Right cardiac atrium (tissue), 5 donors: Measurements from ENCODE around the gene IGF1R. TPM values are rescaled to one million over a fixed set of nuclear protein-coding genes. Genes with fewer than 3 reads are reported as not detected.

Source experiments
- ATAC-seq, 2 donors: fragments of 200-7000 bp; cut with Tn5 transposase; one replicate each; pipeline versions ENCODE4 v1.8.0 to v1.9.1; 2020; ENCODE audit warnings: moderate library complexity in 2 of 2, mild to moderate bottlenecking in 1 of 2
- DNase-seq, 3 donors: peaks; one replicate each; pipeline ENCODE4 v3.0.0-alpha.2; 2020
- H3K27ac ChIP-seq: one replicate; pipeline ENCODE4 v1.5.1; 2013; ENCODE audit warnings: mild to moderate bottlenecking, low read length, control low read depth, moderate library complexity
- H3K27me3 ChIP-seq: one replicate; pipeline ENCODE4 v1.6.1; 2013; ENCODE audit not compliant: control insufficient read depth, insufficient read depth
- H3K4me1 ChIP-seq: one replicate; pipeline ENCODE4 v1.6.1; 2013; ENCODE audit warnings: low read length; ENCODE audit not compliant: control insufficient read depth, insufficient read depth
- H3K4me3 ChIP-seq: one replicate; pipeline ENCODE4 v1.5.1; 2013; ENCODE audit warnings: low read length, control low read depth
- H3K9me3 ChIP-seq: one replicate; pipeline ENCODE4 v1.6.1; 2013; ENCODE audit warnings: low read length; ENCODE audit not compliant: control insufficient read depth
- WGBS: extraction: QIAGEN DNeasy Blood & Tissue Kit; methylation state at CpG from one replicate; pipeline ENCODE4 v1.1.7; 2013; 5-methylcytosine and 5-hydroxymethylcytosine counted together
- intact Hi-C, 4 donors: fragments of 100-400 bp; cut with DNase I; formaldehyde crosslinking; loops; one replicate each; pipeline versions ENCODE4 v1.11.0 to v1.14.0; 2022 to 2023
- polyA plus RNA-seq: library from polyadenylated mRNA; stranded (reverse); fragments of 200-250 nt; gene quantifications from one replicate; pipeline ENCODE4 v1.2.3, GENCODE V29; 2013
- total RNA-seq, 4 donors: library from RNA; stranded (reverse); fragmentation: NEBNext Ultra II Directional; extraction: Animal tissue kit (Norgen Biotek cat#: 25700); gene quantifications; one replicate each; pipeline ENCODE4 v1.2.1, GENCODE V29; 2021
- donor health status: healthy with polysubstance abuse.
- donor health status: DM: no; HTN: yes; CAD: no.
- donor health status: DM: no; HTN: no; CAD: no.
- donor health status: DM: no; HTN: yes; CAD: no; lungs with severe emphysema.
- donor health status: DM: yes; HTN: yes; CAD: no.

The IGF1R gene
- total and polyA plus RNA-seq, 5 donors = 9.0 to 52.3 (median 34.4) TPM

DNA sequence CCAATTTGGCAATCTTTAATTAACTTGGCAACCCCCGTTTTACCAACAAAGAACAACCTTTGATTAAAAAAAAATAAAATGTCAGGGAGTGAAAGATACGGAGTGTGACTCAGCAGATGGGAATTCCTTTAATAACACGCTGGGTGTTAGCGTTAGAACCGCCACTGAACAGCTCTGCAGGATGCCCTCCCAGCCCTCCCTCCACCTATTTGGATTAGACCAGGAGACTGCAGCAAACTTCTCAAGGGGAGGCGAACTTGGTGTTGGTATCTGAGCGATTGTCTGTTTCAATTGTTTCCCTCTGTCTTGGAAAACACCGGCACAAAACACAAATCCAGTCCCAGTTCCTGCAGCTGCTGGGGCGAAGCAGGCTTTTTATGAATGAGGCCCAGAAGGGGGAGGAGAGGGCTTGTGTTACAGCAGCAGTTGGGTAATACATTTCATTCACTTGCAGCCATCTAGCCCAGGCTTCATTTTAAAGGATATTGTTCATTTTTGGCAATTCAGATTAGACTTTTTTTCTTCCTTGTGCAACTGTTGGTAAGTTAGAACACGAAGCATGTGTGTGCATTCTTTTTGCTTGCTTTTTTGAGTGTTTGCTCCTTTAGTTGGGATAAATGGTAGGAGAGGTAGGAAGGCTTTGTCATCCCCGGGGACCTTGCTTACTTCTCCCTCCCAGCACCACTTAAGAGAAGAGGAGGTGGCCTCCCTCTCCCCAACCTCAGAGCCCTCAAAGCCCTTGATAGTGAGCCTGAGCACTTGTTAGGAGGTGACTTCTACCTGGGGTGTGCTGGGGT, 152.3 kb downstream of the IGF1R start:
- intact Hi-C loops = no loop called here
- ATAC-seq (peak; percentile 88 to 96), DNase-seq (peak; percentile 56 to 76 (median 60))
- Histone ChIP-seq H3K4me3 (peak overlapping the region; percentile 13), H3K9me3 (no peaks in the 10 kb centered on the region), H3K4me1 (peaks cover 18% of the 10 kb centered on the region), H3K27me3 (no peaks in the 10 kb centered on the region), H3K27ac (peak overlapping the region; percentile 84)
- WGBS = 9% methylated on average over 11 of the region's 11 CpGs

DNA sequence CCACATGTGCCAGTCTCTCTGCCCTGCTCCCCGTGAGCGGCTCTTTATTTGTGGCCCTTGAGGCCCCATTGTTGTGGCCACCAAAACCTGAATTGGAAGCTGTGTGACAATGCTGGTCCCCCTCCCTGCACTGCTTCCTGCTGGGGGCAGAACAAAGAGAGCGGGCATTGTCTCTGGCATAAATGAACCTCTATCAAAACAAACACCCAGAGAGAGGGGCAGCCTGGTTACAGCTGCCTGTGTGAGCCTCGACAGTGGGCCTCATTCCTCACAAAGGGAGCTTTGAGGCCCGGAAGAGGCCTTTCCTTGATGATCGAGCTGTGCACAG, 152.9 kb downstream of the IGF1R start:
- Histone ChIP-seq H3K27me3 (no peaks in the 10 kb centered on the region), H3K4me3 (no peak overlapping the region), H3K4me1 (peaks cover 20% of the 10 kb centered on the region), H3K27ac (peak overlapping the region; percentile 83), H3K9me3 (no peaks in the 10 kb centered on the region)
- no peak for DNase-seq
- intact Hi-C loops = no loop called here
- WGBS = 54% methylated on average over 6 of the region's 6 CpGs
- ATAC-seq = peak in 1 of 2 donors; percentile 11

DNA sequence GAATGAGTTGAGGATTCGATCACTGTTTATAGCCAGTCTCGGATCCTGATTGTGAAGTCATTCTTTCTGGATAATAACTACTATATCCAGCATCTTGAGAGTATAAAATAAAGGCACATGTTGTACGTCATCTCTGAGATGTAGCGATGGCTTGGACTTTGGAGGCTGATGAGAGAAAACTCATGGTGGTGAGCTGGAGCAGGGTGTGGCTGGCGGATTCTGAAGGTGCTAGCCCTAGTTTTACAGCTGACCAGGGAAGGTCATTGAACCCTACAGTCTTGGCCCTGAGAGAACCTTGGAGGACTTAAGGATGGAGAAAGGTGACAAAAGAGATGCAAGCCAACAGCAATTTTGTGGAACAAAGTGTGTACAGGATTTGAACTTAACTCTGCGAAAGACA, 153.8 kb downstream of the IGF1R start:
- 97% methylated on average over 6 of the region's 6 CpGs for whole genome bisulfite sequencing
- Histone ChIP-seq H3K27me3 (no peaks in the 10 kb centered on the region), H3K27ac (no peak overlapping the region), H3K4me3 (no peak overlapping the region), H3K9me3 (no peaks in the 10 kb centered on the region), H3K4me1 (peaks cover 20% of the 10 kb centered on the region)
- ATAC-seq (no peak), DNase-seq (no peak)
- intact Hi-C loops = no loop called here

DNA sequence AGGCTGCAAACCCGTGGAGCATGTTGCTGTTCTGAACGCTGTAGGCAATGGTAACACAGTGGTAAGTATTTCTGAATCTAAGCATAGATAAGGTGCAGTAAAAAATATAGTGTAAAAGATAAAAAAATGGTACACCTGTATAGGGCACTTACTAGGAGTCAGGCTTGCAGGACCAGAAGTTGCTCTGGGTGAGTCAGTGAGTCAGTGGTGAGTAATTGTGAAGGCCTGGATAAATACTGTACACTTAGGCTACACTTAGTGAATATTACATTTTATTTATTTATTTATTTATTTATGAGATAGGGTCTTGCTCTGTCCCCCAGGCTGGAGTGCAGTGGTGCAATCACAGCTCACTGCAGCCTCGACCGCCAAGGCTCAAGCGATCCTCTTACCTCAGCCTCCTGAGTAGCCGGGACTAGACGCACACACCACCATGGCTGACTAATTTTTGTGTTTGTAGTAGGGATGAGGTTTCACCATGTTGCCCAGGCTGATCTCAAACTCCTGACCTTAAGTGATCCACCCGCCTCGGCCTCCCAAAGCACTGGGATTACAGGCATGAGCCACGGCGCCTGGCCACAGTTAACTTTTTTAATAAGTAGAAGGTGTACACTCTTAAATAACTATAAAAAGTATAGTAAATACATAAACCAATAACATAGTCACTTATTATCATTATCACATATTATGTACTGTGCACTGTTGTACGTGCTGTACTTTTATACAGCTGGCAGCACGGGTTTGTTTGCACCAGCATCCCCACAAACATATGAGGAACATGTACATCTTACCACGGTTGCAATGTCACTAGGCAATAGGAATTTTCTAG, 155.1 kb downstream of the IGF1R start:
- no peak overlapping the region for H3K4me3 ChIP-seq
- no peaks in the 10 kb centered on the region for H3K9me3 ChIP-seq
- no peaks in the 10 kb centered on the region for H3K27me3 ChIP-seq
- intact Hi-C loops = no loop called here
- H3K27ac ChIP-seq = no peak overlapping the region
- 96% methylated on average over 14 of the region's 14 CpGs for WGBS
- peaks cover 24% of the 10 kb centered on the region for H3K4me1 ChIP-seq
- DNase-seq (no peak), ATAC-seq (no peak)

DNA sequence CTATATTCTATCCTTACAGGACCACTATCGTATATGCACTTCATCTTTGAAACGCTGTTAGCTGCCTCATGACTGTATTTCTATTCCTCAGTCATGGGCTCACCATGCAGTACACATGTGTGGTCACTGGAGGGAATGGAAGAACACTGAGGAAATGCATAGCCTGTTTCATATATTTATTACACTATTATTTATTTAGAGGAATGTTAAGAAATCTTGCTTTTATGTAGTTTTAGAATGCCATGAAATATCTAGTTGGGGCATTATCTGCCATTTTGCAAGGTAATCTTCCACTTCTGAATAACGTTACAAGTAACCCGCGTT, 155.7 kb downstream of the IGF1R start:
- intact Hi-C loops = no loop called here
- Histone ChIP-seq H3K9me3 (no peaks in the 10 kb centered on the region), H3K27me3 (no peaks in the 10 kb centered on the region), H3K4me1 (peaks cover 25% of the 10 kb centered on the region), H3K4me3 (no peak overlapping the region), H3K27ac (no peak overlapping the region)
- ATAC-seq = no peak
- DNase-seq = no peak
- 86% methylated on average over 5 of the region's 5 CpGs for WGBS

DNA sequence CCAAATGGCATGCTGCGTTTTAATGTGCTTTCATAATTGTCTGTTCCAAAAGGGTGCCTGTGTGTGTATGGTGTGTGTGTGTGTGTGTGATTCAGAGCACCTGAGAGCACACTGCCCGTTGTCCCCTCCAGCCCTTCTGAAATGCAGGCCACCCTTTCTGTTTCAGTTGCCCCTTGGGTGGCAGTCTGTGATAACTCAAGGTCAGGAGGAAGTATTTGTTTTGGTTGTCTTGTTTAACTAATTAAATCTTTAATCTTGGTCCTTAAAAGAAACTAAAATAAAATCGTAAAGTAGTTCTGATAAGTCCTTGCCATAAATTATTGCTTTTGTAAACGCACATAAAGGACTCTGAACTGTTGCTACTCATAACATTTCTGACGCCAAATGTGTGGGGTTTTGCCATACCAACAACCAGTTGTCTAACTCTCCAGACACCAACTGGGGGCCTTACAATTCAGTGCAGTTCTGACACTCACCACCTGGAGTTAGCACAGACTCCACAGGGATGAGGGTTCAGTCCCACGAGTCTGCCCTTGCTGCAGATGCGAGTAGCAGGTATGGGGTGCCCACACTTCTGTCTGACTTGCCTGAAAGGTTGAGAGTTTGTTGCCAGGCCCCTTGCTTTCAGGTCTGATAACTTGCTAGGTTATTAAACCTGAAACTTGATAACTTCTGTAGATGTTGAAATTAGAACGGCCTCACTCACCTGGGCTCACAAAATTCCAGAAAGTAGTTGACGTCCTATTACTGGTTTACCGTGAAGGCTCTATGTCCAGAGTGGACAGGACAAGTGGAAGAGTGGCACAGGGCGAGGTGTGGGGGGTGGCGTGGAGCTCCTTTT, 157.3 kb downstream of the IGF1R start:
- Histone ChIP-seq H3K9me3 (no peaks in the 10 kb centered on the region), H3K27me3 (no peaks in the 10 kb centered on the region), H3K27ac (peak overlapping the region; percentile 6), H3K4me3 (no peak overlapping the region), H3K4me1 (peaks cover 24% of the 10 kb centered on the region)
- DNase-seq (no peak), ATAC-seq (no peak)
- 81% methylated on average over 12 of the region's 12 CpGs for WGBS
- intact Hi-C loops = no loop called here

DNA sequence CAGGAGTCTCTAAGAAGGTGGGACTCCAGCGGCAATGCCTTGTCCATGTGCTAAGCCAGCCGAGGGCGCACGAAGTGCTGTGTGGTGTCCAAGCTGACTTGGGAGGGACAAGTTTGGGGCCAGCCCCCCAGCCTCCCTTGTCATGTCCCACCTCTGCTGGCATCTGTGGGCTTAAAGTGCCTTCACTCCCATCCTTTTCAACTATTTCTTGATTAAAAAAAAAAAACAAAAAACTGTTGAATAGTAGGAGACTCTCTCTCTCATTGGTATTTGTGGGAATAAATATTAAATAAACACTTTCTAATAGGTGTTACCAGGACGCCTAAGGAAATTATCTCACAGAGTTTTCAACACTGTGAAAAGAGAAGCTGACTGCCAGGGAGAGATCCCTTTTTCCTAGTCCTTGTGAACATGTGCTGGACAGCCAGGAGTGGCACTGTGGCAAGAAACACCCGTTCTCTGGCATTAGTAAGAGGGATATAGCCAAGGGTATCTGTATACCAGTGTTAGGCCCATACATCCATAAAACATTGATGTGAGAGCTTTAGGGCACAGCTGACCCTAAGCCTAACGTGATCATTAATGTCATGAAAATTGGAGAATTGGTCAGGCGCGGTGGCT, 158.0 kb downstream of the IGF1R start:
- DNase-seq (peak in 1 of 3 donors; percentile 52), ATAC-seq (peak; percentile 17 to 54)
- intact Hi-C loops = no loop called here
- 77% methylated on average over 9 of the region's 9 CpGs for WGBS
- H3K4me1 ChIP-seq = peaks cover 18% of the 10 kb centered on the region
- H3K27me3 ChIP-seq = no peaks in the 10 kb centered on the region
- no peak overlapping the region for H3K4me3 ChIP-seq
- no peaks in the 10 kb centered on the region for H3K9me3 ChIP-seq
- H3K27ac ChIP-seq = no peak overlapping the region

DNA sequence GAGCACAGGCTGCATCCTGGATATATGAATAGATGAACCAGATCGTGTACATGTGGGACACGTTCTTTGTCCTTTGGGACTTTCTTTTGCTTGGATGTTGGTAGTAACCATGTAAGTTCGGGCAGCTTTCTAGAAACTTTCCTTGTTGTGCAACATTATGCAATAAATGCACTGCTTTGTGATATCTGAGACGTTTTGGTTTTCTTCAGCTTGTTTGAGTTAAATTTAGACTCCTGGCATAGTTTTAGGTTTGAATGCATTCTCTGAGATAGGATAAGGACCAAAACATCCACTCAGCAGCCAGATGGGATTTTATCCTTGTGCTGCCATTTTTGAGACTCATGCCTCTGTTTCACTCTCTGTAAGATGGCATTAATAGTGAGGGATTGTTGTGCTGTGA, 158.9 kb downstream of the IGF1R start:
- intact Hi-C loops = no loop called here
- WGBS = 30% methylated on average over 4 of the region's 4 CpGs
- Histone ChIP-seq H3K4me1 (peaks cover 10% of the 10 kb centered on the region), H3K27ac (peak overlapping the region; percentile 48), H3K27me3 (no peaks in the 10 kb centered on the region), H3K4me3 (no peak overlapping the region), H3K9me3 (no peaks in the 10 kb centered on the region)
- peak in 1 of 2 donors; percentile 14 for ATAC-seq
- no peak for DNase-seq

DNA sequence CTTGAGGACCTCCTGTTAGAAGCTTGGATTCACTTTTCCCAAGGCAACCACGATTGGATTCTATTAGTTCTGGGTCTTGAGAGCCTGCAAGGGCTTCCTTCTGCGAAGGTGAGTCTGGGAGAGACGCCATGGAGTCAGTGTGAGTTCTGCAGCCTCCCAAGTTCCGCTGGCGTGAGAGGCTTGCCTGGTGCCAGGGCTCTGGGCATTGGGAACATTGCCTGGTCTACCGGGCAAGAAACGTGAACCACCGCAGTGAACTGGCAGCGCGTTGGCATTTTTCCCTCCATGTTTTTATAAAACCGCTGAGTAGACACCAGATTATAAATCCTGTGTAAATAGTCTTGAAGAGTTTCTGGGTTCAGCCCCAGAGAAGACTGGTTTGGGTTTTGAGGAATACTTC, 160.9 kb downstream of the IGF1R start:
- H3K4me3 ChIP-seq = no peak overlapping the region
- no peaks in the 10 kb centered on the region for H3K9me3 ChIP-seq
- DNase-seq (no peak), ATAC-seq (no peak)
- no peaks in the 10 kb centered on the region for H3K27me3 ChIP-seq
- H3K27ac ChIP-seq = no peak overlapping the region
- intact Hi-C loops = no loop called here
- 76% methylated on average over 11 of the region's 11 CpGs for WGBS
- H3K4me1 ChIP-seq = peaks cover 9% of the 10 kb centered on the region

DNA sequence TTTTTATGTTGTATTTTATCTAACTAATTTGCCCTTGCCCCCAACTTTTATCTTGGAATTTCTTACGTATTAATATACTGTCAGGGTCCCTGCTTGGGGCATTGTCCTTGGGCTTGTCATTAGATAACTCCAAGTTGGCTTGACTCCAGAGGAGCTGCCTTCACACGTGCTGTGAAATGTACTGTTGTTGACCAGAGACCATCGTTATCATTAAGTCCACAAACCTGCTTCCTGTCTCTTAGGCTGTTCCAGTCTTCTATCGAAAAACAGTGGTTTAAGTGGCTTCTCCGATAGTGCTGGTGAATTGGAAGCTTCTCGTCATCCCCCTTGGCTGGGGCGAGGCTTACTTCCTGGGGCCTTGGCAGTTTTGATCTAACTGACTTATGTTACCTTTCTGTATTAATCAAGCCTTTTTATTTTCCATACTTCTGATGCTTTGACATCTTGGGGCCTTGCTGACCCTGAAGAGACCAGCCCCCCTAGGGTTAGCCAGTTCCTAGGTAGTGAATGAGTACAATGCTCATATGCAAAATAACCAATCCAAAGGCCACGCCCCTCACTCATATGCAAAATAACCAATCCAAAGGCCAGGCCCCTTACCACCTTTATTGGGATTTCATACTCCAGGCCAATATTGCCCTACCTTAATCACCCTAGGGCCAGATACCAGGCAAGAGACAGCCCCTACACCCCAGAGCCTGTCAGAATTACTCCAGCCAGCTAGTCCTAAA, 164.5 kb downstream of the IGF1R start:
- Histone ChIP-seq H3K9me3 (no peaks in the 10 kb centered on the region), H3K27ac (no peak overlapping the region), H3K27me3 (no peaks in the 10 kb centered on the region), H3K4me1 (peaks cover 2% of the 10 kb centered on the region), H3K4me3 (no peak overlapping the region)
- ATAC-seq = peak; percentile 32 to 67
- no peak for DNase-seq
- intact Hi-C loops = no loop called here
- WGBS = 58% methylated on average over 8 of the region's 8 CpGs
